OCI-LY1 (cell line): Measurements from ENCODE around the gene SLC50A1.

Experiments used
- H2AFZ ChIP-seq: fragments of 200-600 bp; sonication (generic), shearing (Covaris generic); 2 replicates; pipeline ENCODE4 v1.6.0; 2014; ENCODE audit warnings: antibody characterized with exemption, mild to moderate bottlenecking, low read length
- H3F3A ChIP-seq: fragments of 200-600 bp; sonication (generic), shearing (Covaris generic); 2 replicates; pipeline ENCODE4 v1.6.0; 2014; ENCODE audit warnings: mild to moderate bottlenecking, antibody characterized with exemption, low read length, moderate library complexity; ENCODE audit not compliant: insufficient read depth
- H3K27ac ChIP-seq: fragments of 200-600 bp; sonication (generic); 2 replicates; pipeline ENCODE4 v1.5.1; 2014; ENCODE audit warnings: low read length, mixed run types, mild to moderate bottlenecking, low read depth; ENCODE audit not compliant: poor library complexity, severe bottlenecking
- H3K27me3 ChIP-seq: fragments of 200-600 bp; sonication (generic); 2 replicates; pipeline ENCODE4 v1.6.0; 2014; ENCODE audit warnings: antibody characterized with exemption, mild to moderate bottlenecking, low read length, moderate library complexity; ENCODE audit not compliant: insufficient read depth
- H3K36me3 ChIP-seq: fragments of 200-600 bp; sonication (generic); 2 replicates; pipeline ENCODE4 v1.6.1; 2014; ENCODE audit warnings: mild to moderate bottlenecking, antibody characterized with exemption, low read length, moderate library complexity, mixed read lengths; ENCODE audit not compliant: insufficient read depth
- H3K4me1 ChIP-seq: fragments of 200-600 bp; sonication (generic); 2 replicates; pipeline ENCODE4 v1.5.1; 2014; ENCODE audit warnings: mild to moderate bottlenecking, low read length, moderate library complexity; ENCODE audit not compliant: insufficient read depth, severe bottlenecking
- H3K4me2 ChIP-seq: fragments of 200-600 bp; sonication (generic), shearing (Covaris generic); 2 replicates; pipeline ENCODE4 v1.6.1; 2014; ENCODE audit warnings: low read length
- H3K4me3 ChIP-seq: fragments of 200-600 bp; sonication (generic); 2 replicates; pipeline ENCODE4 v1.5.1; 2014; ENCODE audit warnings: low read length, low read depth, mild to moderate bottlenecking, mixed read lengths; ENCODE audit not compliant: poor library complexity, severe bottlenecking
- H3K79me2 ChIP-seq: fragments of 200-600 bp; shearing (Covaris generic); 2 replicates; pipeline ENCODE4 v1.6.1; 2016; ENCODE audit warnings: mixed run types, low read length, mixed read lengths; ENCODE audit not compliant: insufficient read depth
- H3K9ac ChIP-seq: fragments of 200-600 bp; sonication (generic), shearing (Covaris generic); 2 replicates; pipeline ENCODE4 v1.6.1; 2014; ENCODE audit warnings: mild to moderate bottlenecking, low read length, mixed read lengths
- H3K9me2 ChIP-seq: fragments of 200-600 bp; sonication (generic), shearing (Covaris generic); 2 replicates; pipeline ENCODE4 v1.6.1; 2014; ENCODE audit warnings: low read depth, mild to moderate bottlenecking, low read length, mixed read lengths
- H3K9me3 ChIP-seq: fragments of 200-600 bp; shearing (Covaris generic); 2 replicates; pipeline ENCODE4 v1.6.1; 2014; ENCODE audit warnings: low read length, mixed read lengths
- H4K20me1 ChIP-seq: fragments of 200-600 bp; sonication (generic), shearing (Covaris generic); 2 replicates; pipeline ENCODE4 v1.6.0; 2016; ENCODE audit warnings: mild to moderate bottlenecking, low read length; ENCODE audit not compliant: insufficient read depth
- CTCF ChIP-seq: fragments of 200-600 bp; sonication (generic), shearing (Covaris generic); IDR thresholded peaks from 2 replicates; pipeline ENCODE4 v1.5.1; 2017; ENCODE audit warnings: mild to moderate bottlenecking, antibody characterized with exemption, low read length, moderate library complexity, mixed read lengths
- EZH2 ChIP-seq: fragments of 200-600 bp; sonication (generic), shearing (Covaris generic); IDR thresholded peaks from 2 replicates; pipeline ENCODE4 v1.8.0; 2017; ENCODE audit warnings: borderline replicate concordance, mixed run types, mild to moderate bottlenecking, antibody characterized with exemption, low read length, moderate library complexity, mixed read lengths

Gene SLC50A1

DNA sequence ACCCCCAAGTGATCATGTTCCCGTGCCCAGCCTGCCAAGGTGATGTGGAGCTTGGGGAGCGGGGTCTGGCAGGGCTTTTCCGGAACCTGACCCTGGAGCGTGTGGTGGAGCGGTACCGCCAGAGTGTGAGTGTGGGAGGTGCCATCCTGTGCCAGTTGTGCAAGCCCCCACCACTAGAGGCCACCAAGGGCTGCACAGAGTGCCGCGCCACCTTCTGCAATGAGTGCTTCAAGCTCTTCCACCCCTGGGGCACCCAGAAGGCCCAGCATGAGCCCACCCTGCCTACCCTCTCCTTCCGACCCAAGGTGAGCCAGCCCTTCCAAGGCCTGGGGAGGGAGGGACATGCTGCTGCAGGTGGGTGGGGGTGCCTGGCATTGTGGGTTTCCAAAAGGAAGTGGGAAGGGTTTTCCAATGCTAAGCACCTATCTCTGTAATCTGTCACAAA, 40.3 kb downstream of the SLC50A1 start:
- Histone ChIP-seq H3K9me3 (no peaks in the 10 kb centered on the region), H3K36me3 (peaks cover 13% of the 10 kb centered on the region), H3K4me1 (peaks cover 28% of the 10 kb centered on the region), H3K27me3 (no peaks in the 10 kb centered on the region), H3K4me3 (no peak overlapping the region), H4K20me1 (no peaks in the 10 kb centered on the region), H3K4me2 (no peak overlapping the region), H2AFZ (no peak overlapping the region), H3K9ac (no peak overlapping the region), H3K27ac (peak overlapping the region; percentile 24), H3K79me2 (no peaks in the 10 kb centered on the region), H3F3A (peaks cover 4% of the 10 kb centered on the region; the same call in 1 of the 2 replicates), H3K9me2 (no peaks in the 10 kb centered on the region)
- TF ChIP-seq CTCF: peak; percentile 57
- TF ChIP-seq EZH2: no peak

DNA sequence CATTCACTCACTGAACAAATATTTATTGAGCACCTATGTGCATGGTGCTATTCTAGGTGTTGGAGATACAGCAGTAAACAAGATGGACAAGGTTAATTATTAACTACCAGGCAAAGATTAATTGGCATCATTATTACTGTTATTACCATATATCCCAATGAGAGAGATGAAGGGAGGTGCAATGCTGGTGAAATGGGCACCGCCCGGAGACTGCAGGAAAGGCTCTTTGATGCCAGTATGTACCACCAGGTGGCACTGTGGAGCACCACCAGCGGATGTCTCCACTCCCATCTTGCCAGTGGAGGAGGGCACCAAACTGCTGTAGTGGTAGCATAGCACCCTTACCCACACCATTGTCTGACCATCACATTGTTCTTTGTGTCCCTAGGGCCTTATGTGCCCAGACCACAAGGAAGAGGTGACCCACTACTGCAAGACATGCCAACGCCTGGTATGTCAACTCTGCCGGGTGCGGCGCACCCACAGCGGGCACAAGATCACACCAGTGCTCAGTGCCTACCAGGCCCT, 41.0 kb downstream of the SLC50A1 start:
- peaks cover 4% of the 10 kb centered on the region; the same call in 1 of the 2 replicates for H3F3A ChIP-seq
- peaks cover 13% of the 10 kb centered on the region for H3K36me3 ChIP-seq
- TF ChIP-seq EZH2: no peak
- peak; percentile 85 for TF ChIP-seq CTCF
- H3K4me3 ChIP-seq: no peak overlapping the region
- H3K9me3 ChIP-seq: no peaks in the 10 kb centered on the region
- no peaks in the 10 kb centered on the region for H4K20me1 ChIP-seq
- H3K9me2 ChIP-seq: no peaks in the 10 kb centered on the region
- H3K9ac ChIP-seq: no peak overlapping the region
- no peak overlapping the region for H2AFZ ChIP-seq
- H3K4me1 ChIP-seq: peaks cover 28% of the 10 kb centered on the region
- H3K27ac ChIP-seq: peak overlapping the region; percentile 6
- no peak overlapping the region for H3K4me2 ChIP-seq
- no peaks in the 10 kb centered on the region for H3K79me2 ChIP-seq
- H3K27me3 ChIP-seq: no peaks in the 10 kb centered on the region

DNA sequence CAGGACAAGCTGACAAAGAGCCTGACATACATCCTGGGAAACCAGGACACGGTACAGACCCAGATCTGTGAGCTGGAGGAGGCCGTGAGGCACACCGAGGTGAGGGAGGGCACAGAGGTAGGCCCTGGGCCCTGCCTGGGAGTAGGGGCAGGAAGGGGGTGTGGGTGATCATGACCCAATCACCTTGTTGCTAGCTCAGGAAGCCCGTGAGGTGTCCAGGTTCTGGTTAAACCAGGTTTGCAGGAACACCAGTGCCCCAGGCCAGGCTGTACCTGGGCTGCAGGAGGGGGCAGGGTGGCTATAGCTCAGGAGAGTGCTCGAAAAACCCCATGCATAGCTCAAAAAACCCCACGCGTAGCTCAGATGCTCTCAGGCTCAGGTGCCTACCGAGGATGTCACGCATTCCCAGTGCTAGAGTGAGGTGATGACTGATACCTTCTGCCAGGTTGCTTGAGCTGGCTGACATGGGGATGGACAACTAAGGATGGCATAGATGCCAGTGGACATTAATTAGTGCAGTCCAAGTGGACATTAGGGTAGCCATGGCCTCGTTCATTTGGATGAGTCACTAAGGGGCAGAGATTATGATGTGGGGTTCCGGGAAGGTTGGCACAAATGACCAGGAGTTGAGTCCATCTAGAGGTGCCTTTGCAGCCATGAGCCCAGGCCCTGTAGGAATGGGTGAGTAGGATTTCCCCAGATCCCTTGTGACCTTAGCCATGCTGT, 41.7 kb downstream of the SLC50A1 start:
- no peak overlapping the region for H3K9ac ChIP-seq

More for the DNA sequence above, 41.7 kb downstream of the SLC50A1 start:
- H3K36me3 ChIP-seq: peaks cover 13% of the 10 kb centered on the region
- H3K79me2 ChIP-seq: no peaks in the 10 kb centered on the region
- TF ChIP-seq CTCF (no peak), EZH2 (no peak)
- no peaks in the 10 kb centered on the region for H3K9me3 ChIP-seq
- H4K20me1 ChIP-seq: no peaks in the 10 kb centered on the region
- H3K27me3 ChIP-seq: no peaks in the 10 kb centered on the region
- peaks cover 4% of the 10 kb centered on the region; the same call in 1 of the 2 replicates for H3F3A ChIP-seq
- peaks cover 21% of the 10 kb centered on the region for H3K4me1 ChIP-seq
- no peak overlapping the region for H3K4me2 ChIP-seq
- no peak overlapping the region for H3K27ac ChIP-seq
- H3K9me2 ChIP-seq: no peaks in the 10 kb centered on the region
- no peak overlapping the region for H2AFZ ChIP-seq
- H3K4me3 ChIP-seq: no peak overlapping the region
